B cell (primary cell): ENCODE results near the gene PPP1R12C. TPM values are rescaled to one million over a fixed set of nuclear protein-coding genes. Genes with fewer than 3 reads are reported as not detected.

Experiments
- ATAC-seq: fragments of 200-7000 bp; cut with Tn5 transposase; one replicate; pipeline ENCODE4 v1.10.0; 2021; ENCODE audit warnings: low read depth, mild to moderate bottlenecking, moderate number of reproducible peaks, moderate library complexity
- CTCF ChIA-PET: fragments of 350-600 bp; sonication (Branson Sonifier 250); formaldehyde crosslinking; loops from one replicate; lab custom pipeline; 2021; ENCODE audit warnings: antibody characterized with exemption, inconsistent platforms; lab: Charles Lee
- POLR2A ChIA-PET: fragments of 350-600 bp; sonication (Branson Sonifier 250); formaldehyde crosslinking; loops from one replicate; lab custom pipeline; 2021; ENCODE audit warnings: antibody characterized with exemption; lab: Charles Lee
- DNase-seq: peaks from one replicate; pipeline ENCODE4 v3.0.0; 2013
- H2AFZ ChIP-seq: 2 replicates; pipeline ENCODE4 v1.6.1; 2012; ENCODE audit warnings: mild to moderate bottlenecking, low read depth, low read length; ENCODE audit not compliant: insufficient read depth, poor library complexity, severe bottlenecking
- H3K27ac ChIP-seq, 2 donors: 1 replicate in 1 of 2; 2 replicates in 1 of 2; pipeline ENCODE4 v1.5.1; 2012 to 2013; ENCODE audit warnings: low read length in 2 of 2, mild to moderate bottlenecking in 2 of 2, moderate library complexity in 1 of 2
- H3K27me3 ChIP-seq, 4 experiments: fragments of 200-600 bp in 1 of 4; sonication (generic) in 1 of 4; replicated peaks in 1 of 4; 1 replicate in 2 of 4; 2 replicates in 2 of 4; pipeline versions ENCODE4 v1.6.1 to v1.7.0; 2013 to 2016; ENCODE audit warnings: low read length in 3 of 4, mild to moderate bottlenecking in 2 of 4, mixed read lengths in 1 of 4, moderate library complexity in 1 of 4; ENCODE audit not compliant: insufficient read depth in 4 of 4, control insufficient read depth in 3 of 4; ENCODE audit errors: control extremely low read depth in 1 of 4
- H3K36me3 ChIP-seq, 2 experiments: replicated peaks in 1 of 2; 1 replicate in 1 of 2; 2 replicates in 1 of 2; pipeline versions ENCODE4 v1.6.1 to v1.7.1; 2013; ENCODE audit warnings: low read length in 1 of 2; ENCODE audit not compliant: insufficient read depth in 2 of 2, control insufficient read depth in 1 of 2; ENCODE audit errors: control extremely low read depth in 1 of 2, extremely low read depth in 1 of 2
- H3K4me1 ChIP-seq, 2 donors: fragments of 200-600 bp in 1 of 2; sonication (generic) in 1 of 2; 1 replicate in 1 of 2; 2 replicates in 1 of 2; pipeline versions ENCODE4 v1.5.1 to v1.6.1; 2013 to 2017; ENCODE audit warnings: low read length in 2 of 2; ENCODE audit not compliant: control insufficient read depth in 2 of 2, insufficient read depth in 2 of 2
- H3K4me2 ChIP-seq: replicated peaks from 2 replicates; pipeline ENCODE3; 2012; ENCODE audit warnings: mild to moderate bottlenecking, low read depth, low read length; ENCODE audit not compliant: poor library complexity, severe bottlenecking
- H3K4me3 ChIP-seq, 5 experiments: fragments of 200-600 bp in 1 of 5; sonication (generic) in 1 of 5; 1 replicate in 3 of 5; 2 replicates in 2 of 5; pipeline versions ENCODE4 v1.5.1 to v1.7.0; 2011 to 2016; ENCODE audit warnings: low read length in 4 of 5, mild to moderate bottlenecking in 4 of 5, low read depth in 2 of 5, control low read depth in 1 of 5, moderate library complexity in 1 of 5; ENCODE audit not compliant: insufficient read depth in 1 of 5; ENCODE audit errors: control extremely low read depth in 1 of 5, extremely low read depth in 1 of 5
- H3K79me2 ChIP-seq: fragments of 200-600 bp; sonication (generic); one replicate; pipeline ENCODE4 v1.6.0; 2016; ENCODE audit warnings: low read length; ENCODE audit not compliant: control insufficient read depth, insufficient read depth
- H3K9ac ChIP-seq: fragments of 200-600 bp; sonication (generic); 2 replicates; pipeline ENCODE4 v1.6.1; 2017; ENCODE audit warnings: mild to moderate bottlenecking, low read length, moderate library complexity
- H3K9me3 ChIP-seq, 3 donors: one replicate each; pipeline versions ENCODE4 v1.6.1 to v1.7.1; 2013; ENCODE audit warnings: low read length in 2 of 3; ENCODE audit not compliant: control insufficient read depth in 2 of 3, insufficient read depth in 1 of 3; ENCODE audit errors: control extremely low read depth in 1 of 3
- H4K20me1 ChIP-seq: 2 replicates; pipeline ENCODE4 v1.6.0; 2012; ENCODE audit warnings: mild to moderate bottlenecking, low read length; ENCODE audit not compliant: insufficient read depth, control insufficient read depth, poor library complexity, severe bottlenecking
- H3K27ac Mint-ChIP-seq: one replicate; pipeline ENCODE4 v1.8.0; 2021; ENCODE audit warnings: mixed read lengths
- H3K27me3 Mint-ChIP-seq: one replicate; pipeline ENCODE4 v1.8.0; 2021; ENCODE audit warnings: mixed read lengths
- H3K4me1 Mint-ChIP-seq: one replicate; pipeline ENCODE4 v1.8.0; 2021; ENCODE audit warnings: mixed read lengths
- H3K4me3 Mint-ChIP-seq: one replicate; pipeline ENCODE4 v1.8.0; 2021; ENCODE audit warnings: mixed read lengths
- H3K9me3 Mint-ChIP-seq: one replicate; pipeline ENCODE4 v1.8.0; 2022; ENCODE audit warnings: mixed read lengths; ENCODE audit not compliant: insufficient read depth
- EZH2 ChIP-seq: IDR thresholded peaks from 2 replicates; pipeline ENCODE4 v1.6.1; 2012; ENCODE audit warnings: borderline replicate concordance, low read depth, mild to moderate bottlenecking, moderate library complexity, low read length; ENCODE audit not compliant: insufficient read depth, poor library complexity, severe bottlenecking
- WGBS: methylation state at CpG from one replicate; pipeline ENCODE4 v1.1.5; 2013; ENCODE audit warnings: missing lambda C conversion rate; ENCODE audit not compliant: insufficient coverage; 5-methylcytosine and 5-hydroxymethylcytosine counted together
- intact Hi-C: fragments of 100-400 bp; cut with micrococcal nuclease; formaldehyde crosslinking; loops from one replicate; pipeline ENCODE4 v1.10.0; 2022
- polyA plus RNA-seq: library from polyadenylated mRNA; depleted of rRNA; stranded (reverse); fragments of >200 nt; gene quantifications from 2 replicates; pipeline ENCODE4 v1.2.3, GENCODE V29; 2012
- total RNA-seq, 2 donors: library from RNA; stranded (reverse); fragments of 120-200 nt in 1 of 2; gene quantifications; 1 replicate in 1 of 2; 2 replicates in 1 of 2; pipeline versions ENCODE4 v1.2.3 to v1.2.4, GENCODE V29; 2013 to 2022
- TF ChIP-seq, protein P1 (sequence below): fragments of 200-600 bp; IDR thresholded peaks from one replicate; pipeline ENCODE4 v1.8.0; 2022; ENCODE audit warnings: antibody characterized with exemption, mild to moderate bottlenecking

PPP1R12C gene
- total and polyA plus RNA-seq, 2 donors (not counting 1 experiment from before 2014, with no cell fraction given) = 145 to 179 TPM

DNA sequence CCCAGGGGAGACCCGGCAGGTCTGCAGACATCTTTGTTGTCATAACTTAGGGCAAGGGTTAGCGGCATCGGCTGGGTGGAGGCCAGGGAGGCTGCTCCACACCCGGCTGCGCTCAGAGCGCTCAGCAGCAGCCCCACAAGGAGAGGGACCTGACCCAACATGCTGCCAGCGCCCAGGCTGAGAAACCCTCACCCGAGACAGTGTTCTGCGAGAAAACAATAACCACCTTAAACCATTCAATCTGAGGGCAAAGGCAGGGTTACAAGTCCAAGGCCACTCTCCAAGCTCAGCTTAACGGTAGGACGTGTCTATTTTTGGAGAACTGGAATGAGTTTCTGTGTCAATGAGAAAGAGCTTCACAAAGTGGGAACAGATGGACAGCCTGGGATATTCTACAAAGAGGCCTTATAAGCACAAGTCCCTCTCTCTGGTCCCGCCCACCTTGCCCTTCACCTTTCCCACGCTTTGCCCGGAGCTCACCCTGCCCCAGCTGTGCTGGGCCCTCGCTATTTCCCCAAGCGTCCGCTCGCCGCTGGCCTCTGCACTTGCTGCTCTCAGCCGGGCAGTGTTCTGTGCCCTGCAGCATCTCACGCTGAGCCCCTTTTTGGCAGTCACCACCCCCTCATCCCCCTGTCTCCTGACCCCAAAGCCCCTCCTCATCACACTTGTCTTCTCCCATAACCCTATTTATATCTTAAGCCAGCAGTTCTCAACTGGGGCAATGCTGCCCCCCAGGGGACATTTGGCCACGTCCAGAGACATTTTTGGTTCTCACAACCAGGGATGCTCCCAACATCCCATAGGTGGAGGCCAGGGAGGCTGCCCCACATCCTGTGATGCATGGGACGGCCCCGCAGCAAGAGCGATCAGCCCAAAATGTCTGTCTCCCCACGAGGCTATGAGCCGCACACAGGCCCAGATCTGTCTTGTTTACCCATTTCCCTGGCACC, 17.6 kb downstream of the PPP1R12C start:
- Mint-ChIP-seq H3K4me3 (no peak overlapping the region), H3K9me3 (no peaks in the 10 kb centered on the region), H3K4me1 (peaks cover 4% of the 10 kb centered on the region), H3K27me3 (no peaks in the 10 kb centered on the region), H3K27ac (no peak overlapping the region)
- no peaks in the 10 kb centered on the region for H3K27me3 ChIP-seq
- CTCF ChIA-PET = no interaction called here
- H3K79me2 ChIP-seq = peaks cover 10% of the 10 kb centered on the region
- no peak overlapping the region for H3K4me2 ChIP-seq
- peaks cover 1 to 57% of the 10 kb centered on the region in 2 experiments for H3K36me3 ChIP-seq
- H3K4me3 ChIP-seq = no peak overlapping the region
- no peak overlapping the region for H2AFZ ChIP-seq
- H3K9me3 ChIP-seq = peaks cover 0 to 12% (median 3%) of the 10 kb centered on the region in 3 donors
- peaks cover 60% of the 10 kb centered on the region for H4K20me1 ChIP-seq
- intact Hi-C loops = no loop called here
- POLR2A ChIA-PET = no interaction called here
- H3K27ac ChIP-seq = no peak overlapping the region
- no peak for DNase-seq
- no peak for ATAC-seq
- H3K4me1 ChIP-seq = peaks cover 0 to 6% of the 10 kb centered on the region in 2 donors
- no peak for TF ChIP-seq EZH2
- no peak overlapping the region for H3K9ac ChIP-seq
- WGBS = 96% methylated on average over 22 of the region's 27 CpGs

DNA sequence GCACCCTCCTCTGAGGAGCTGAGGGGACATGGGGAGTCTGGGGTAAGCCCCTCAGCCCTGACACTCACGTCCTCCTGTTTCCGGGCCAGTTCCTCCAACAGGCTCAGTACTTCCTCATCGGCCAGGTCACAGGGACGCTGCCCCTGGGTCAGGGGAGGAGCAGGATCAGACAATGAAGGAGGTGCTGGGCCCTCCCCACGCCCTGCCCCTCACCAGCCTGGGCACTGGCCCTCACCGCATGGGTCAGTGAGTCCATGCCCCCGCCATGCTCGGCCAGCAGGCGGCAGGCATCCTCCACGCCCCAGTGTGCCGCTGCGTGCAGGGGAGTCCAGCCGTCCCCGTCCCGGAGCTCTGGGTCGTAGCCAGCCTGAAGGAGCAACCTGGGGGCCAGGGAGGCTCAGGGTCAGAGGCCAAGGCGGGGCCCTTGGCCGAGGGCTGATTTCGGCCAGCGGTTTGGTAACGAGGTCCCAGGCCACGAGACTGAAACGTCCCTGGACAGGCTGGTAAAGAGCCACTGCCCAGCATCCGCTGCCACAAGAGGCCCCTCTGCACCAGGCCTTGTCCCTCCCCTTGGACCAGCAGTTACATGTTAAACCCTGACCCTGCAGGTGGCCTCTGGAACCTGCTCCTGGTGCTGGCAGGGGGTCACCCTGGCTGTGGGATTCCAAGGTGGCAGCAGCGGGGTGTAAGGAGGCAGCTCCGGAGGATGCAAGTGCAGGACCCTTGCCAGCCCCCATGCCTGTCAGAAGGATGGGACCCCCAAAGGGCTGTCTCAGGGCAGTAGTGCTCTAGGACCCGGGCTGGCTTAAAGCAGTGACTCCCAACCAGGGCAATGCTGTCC, 18.5 kb downstream of the PPP1R12C start:
- Mint-ChIP-seq H3K4me1 (peaks cover 4% of the 10 kb centered on the region), H3K27ac (no peak overlapping the region), H3K27me3 (no peaks in the 10 kb centered on the region), H3K9me3 (no peaks in the 10 kb centered on the region), H3K4me3 (no peak overlapping the region)
- TF ChIP-seq, protein P1, sequence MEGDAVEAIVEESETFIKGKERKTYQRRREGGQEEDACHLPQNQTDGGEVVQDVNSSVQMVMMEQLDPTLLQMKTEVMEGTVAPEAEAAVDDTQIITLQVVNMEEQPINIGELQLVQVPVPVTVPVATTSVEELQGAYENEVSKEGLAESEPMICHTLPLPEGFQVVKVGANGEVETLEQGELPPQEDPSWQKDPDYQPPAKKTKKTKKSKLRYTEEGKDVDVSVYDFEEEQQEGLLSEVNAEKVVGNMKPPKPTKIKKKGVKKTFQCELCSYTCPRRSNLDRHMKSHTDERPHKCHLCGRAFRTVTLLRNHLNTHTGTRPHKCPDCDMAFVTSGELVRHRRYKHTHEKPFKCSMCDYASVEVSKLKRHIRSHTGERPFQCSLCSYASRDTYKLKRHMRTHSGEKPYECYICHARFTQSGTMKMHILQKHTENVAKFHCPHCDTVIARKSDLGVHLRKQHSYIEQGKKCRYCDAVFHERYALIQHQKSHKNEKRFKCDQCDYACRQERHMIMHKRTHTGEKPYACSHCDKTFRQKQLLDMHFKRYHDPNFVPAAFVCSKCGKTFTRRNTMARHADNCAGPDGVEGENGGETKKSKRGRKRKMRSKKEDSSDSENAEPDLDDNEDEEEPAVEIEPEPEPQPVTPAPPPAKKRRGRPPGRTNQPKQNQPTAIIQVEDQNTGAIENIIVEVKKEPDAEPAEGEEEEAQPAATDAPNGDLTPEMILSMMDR = no peak
- TF ChIP-seq EZH2 = no peak
- Histone ChIP-seq H3K36me3 (peaks cover 1 to 63% of the 10 kb centered on the region in 2 experiments), H4K20me1 (peaks cover 66% of the 10 kb centered on the region), H3K79me2 (peaks cover 10% of the 10 kb centered on the region), H3K4me2 (no peak overlapping the region), H3K27me3 (no peaks in the 10 kb centered on the region), H2AFZ (no peak overlapping the region), H3K4me3 (no peak overlapping the region), H3K4me1 (peaks cover 0 to 6% of the 10 kb centered on the region in 2 donors), H3K27ac (no peak overlapping the region), H3K9ac (no peak overlapping the region), H3K9me3 (peaks cover 0 to 12% (median 3%) of the 10 kb centered on the region in 3 donors)
- ChIA-PET CTCF (no interaction called here), POLR2A (no interaction called here)
- intact Hi-C loops = no loop called here
- 96% methylated on average over 26 of the region's 27 CpGs for WGBS
- no peak for ATAC-seq
- no peak for DNase-seq
